Activated T-cell treated with anti-CD3 and anti-CD28 coated beads, Interleukin-2, amount 50 U/mL, for 48 hours (primary cell): ENCODE data around the gene DDAH2.

ENCODE experiments used
- DNase-seq, 2 experiments: peaks; one replicate each; pipeline ENCODE4 v3.0.0-alpha.2; 2020

Gene DDAH2

GRCh38 chr6:31760790-31761189, 31.7 kb upstream of the DDAH2 start:
- no peak for DNase-seq

GRCh38 chr6:31758281-31758680, 29.2 kb upstream of the DDAH2 start:
- no peak for DNase-seq

GRCh38 chr6:31752739-31753319, 23.7 kb upstream of the DDAH2 start:
- no peak for DNase-seq

- DNase-seq, result no peak
These were observed 21.4 kb upstream of the DDAH2 start for GRCh38 chr6:31750411-31751022.

GRCh38 chr6:31749301-31750036, 20.4 kb upstream of the DDAH2 start:
- DNase-seq, result no peak

GRCh38 chr6:31744422-31744821, 15.3 kb upstream of the DDAH2 start:
- DNase-seq, result no peak

- no peak for DNase-seq
These were observed 13.8 kb upstream of the DDAH2 start for GRCh38 chr6:31742894-31743293.

GRCh38 chr6:31741815-31742214, 12.7 kb upstream of the DDAH2 start:
- no peak for DNase-seq

GRCh38 chr6:31740397-31741223, 11.5 kb upstream of the DDAH2 start:
- peak in 1 of 2 experiments; percentile 35 for DNase-seq

- DNase-seq, result peak; percentile 97 to 98
These were observed 10.7 kb upstream of the DDAH2 start, which contains the start of gene MSH5 for GRCh38 chr6:31739639-31740396. MSH5 (plus strand) TSS chr6:31740005; CDS start chr6:31740467, 462 bp downstream.

GRCh38 chr6:31737991-31738979, 9.2 kb upstream of the DDAH2 start:
- peak; percentile 60 to 66 for DNase-seq

- no peak for DNase-seq
These were observed 8.4 kb upstream of the DDAH2 start for GRCh38 chr6:31737315-31737990.

- no peak for DNase-seq
These were observed 7.7 kb upstream of the DDAH2 start for GRCh38 chr6:31736768-31737314.

- peak; percentile 90 for DNase-seq
These were observed 7.1 kb upstream of the DDAH2 start, which contains the start of gene CLIC1 for GRCh38 chr6:31736021-31736767. CLIC1 (minus strand) TSS chr6:31736530; CDS start chr6:31736300, 230 bp downstream.

GRCh38 chr6:31734821-31735406, 5.8 kb upstream of the DDAH2 start:
- DNase-seq, result peak; percentile 71 to 77

GRCh38 chr6:31734247-31734820, 5.2 kb upstream of the DDAH2 start:
- no peak for DNase-seq

- DNase-seq, result no peak
These were observed 4.6 kb upstream of the DDAH2 start for GRCh38 chr6:31733734-31734133.

- no peak for DNase-seq
These were observed 2.9 kb upstream of the DDAH2 start for GRCh38 chr6:31732029-31732428.
